ENCODE results near the gene FFAR4.

GRCh38 chr10:93576888-93577287 lies 10.4 kb downstream of the FFAR4 start:
- TF ChIP-seq CTCF (IDR thresholded peaks at IDR 0.05), result no peak
- no peak for TF ChIP-seq EZH2 (IDR thresholded peaks at IDR 0.05)
- TF ChIP-seq EZH2phosphoT487 (IDR thresholded peaks at IDR 0.05), result no peak
